SK-N-SH (cell line): Measurements from ENCODE around the gene GDPD5.

Experiments
- CHD2 ChIP-seq: fragments of 150-350 bp; IDR thresholded peaks from 2 replicates; pipeline ENCODE4 v1.6.1; 2018; ENCODE audit warnings: low read length; ENCODE audit not compliant: partially characterized antibody
- CTCF ChIP-seq: fragments of 200-600 bp; sonication (generic); IDR thresholded peaks from 2 replicates; pipeline ENCODE4 v1.6.1; 2017; ENCODE audit warnings: antibody characterized with exemption, mild to moderate bottlenecking, moderate library complexity
- ELF1 ChIP-seq: IDR thresholded peaks from 2 replicates; pipeline ENCODE4 v1.4.0; 2012
- EP300 ChIP-seq, 2 experiments: IDR thresholded peaks; 2 replicates each; pipeline versions ENCODE4 v1.4.0 to v1.6.1; 2012; ENCODE audit warnings: borderline replicate concordance in 1 of 2, low read depth in 1 of 2, low read length in 1 of 2
- EZH2phosphoT487 ChIP-seq: fragments of 200-600 bp; sonication (generic); IDR thresholded peaks from 2 replicates; pipeline ENCODE4 v1.6.1; 2017; ENCODE audit warnings: low read depth, mixed run types, mild to moderate bottlenecking, antibody characterized with exemption, moderate library complexity, borderline replicate concordance
- FOXM1 ChIP-seq: IDR thresholded peaks from 2 replicates; pipeline ENCODE4 v1.4.0; 2012; ENCODE audit warnings: low read depth, mild to moderate bottlenecking
- MAX ChIP-seq: IDR thresholded peaks from 2 replicates; pipeline ENCODE4 v1.4.0; 2012; ENCODE audit warnings: low read depth
- RAD21 ChIP-seq: IDR thresholded peaks from 2 replicates; pipeline ENCODE4 v1.6.1; 2012; ENCODE audit warnings: mild to moderate bottlenecking, low read length
- REST ChIP-seq: IDR thresholded peaks from 2 replicates; pipeline ENCODE4 v1.6.1; 2012; ENCODE audit warnings: mild to moderate bottlenecking, low read depth, low read length, moderate library complexity
- SIN3A ChIP-seq: IDR thresholded peaks from 2 replicates; pipeline ENCODE4 v1.6.1; 2012; ENCODE audit warnings: low read depth, mild to moderate bottlenecking, low read length, moderate library complexity, borderline replicate concordance

- TF ChIP-seq CHD2 (no peak), CTCF (no peak), SIN3A (no peak), FOXM1 (no peak), RAD21 (no peak), REST (no peak), MAX (no peak), EZH2phosphoT487 (no peak), ELF1 (no peak), EP300 (IDR thresholded peaks at IDR 0.05; ENCODE audit: borderline replicate concordance in 1 of 2, low read depth in 1 of 2, low read length in 1 of 2) (no peak)
These were observed 96.2 kb downstream of the GDPD5 start for GRCh38 chr11:75429641-75429901.
